T-helper 22 cell (primary cell): ENCODE measurements around the gene PTPRA.

Source experiments
- DNase-seq: peaks from one replicate; pipeline ENCODE4 v3.0.0-alpha.2; 2020; ENCODE audit warnings: low read depth

Gene PTPRA

DNA sequence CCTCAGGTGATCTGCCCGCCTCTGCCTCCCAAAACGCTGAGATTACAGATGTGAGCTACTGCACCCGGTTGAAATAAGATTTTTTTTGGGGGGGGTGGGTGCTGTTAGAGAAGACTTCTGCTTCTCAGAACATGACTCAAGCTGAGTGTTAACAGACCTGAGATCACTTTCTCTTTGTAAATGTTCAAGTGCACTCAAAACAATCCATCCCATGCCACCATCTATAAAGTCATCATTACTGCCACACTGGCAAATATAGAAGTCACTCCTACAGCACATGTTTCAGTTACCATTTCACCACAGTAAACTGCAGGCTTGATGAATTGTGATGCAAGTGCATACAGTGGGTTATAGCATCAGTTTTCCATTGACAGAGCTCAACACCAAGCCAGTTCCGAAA is 23.8 kb upstream of the PTPRA start:
- no peak for DNase-seq

- DNase-seq = no peak
These were observed 22.2 kb upstream of the PTPRA start for GRCh38 chr20:2851086-2851485.

GRCh38 chr20:2858591-2858990 is 14.7 kb upstream of the PTPRA start:
- no peak for DNase-seq

DNA sequence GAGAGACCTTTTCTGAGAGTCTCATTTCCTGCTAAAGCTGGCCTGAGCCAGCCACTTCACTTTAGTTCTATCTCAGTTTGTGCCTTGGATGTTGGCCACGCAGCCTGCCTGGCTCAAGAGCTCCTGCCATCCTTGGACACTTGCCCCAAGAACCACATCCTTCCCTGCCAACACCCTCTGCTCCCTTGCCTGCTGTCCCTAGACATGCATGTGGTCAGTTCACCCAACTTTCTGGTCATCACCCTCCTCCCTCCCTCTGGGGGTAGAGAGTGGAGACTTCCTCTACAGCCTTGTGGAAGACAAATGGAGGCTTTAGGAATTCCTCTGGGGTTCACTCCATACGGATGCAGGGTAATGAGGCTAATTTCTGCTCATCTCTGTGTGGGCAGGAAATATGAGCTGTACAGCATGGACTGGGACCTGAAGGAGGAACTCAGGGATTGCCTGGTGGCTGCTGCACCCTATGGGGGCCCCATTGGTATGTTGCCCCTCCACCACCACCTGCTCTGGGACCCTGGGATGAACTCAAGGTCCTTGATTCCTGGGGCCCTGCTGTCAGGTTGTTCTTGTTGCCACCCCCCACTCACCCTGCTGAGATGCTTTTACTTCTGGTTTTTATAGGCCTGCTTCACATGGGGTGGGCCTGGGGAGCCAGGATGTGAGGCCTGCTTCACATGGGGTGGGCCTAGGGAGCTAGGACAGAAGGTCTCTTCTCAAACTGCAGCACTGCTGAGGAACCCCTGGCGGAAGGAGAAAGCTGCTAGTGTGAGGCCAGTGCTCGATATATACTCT is 13.8 kb upstream of the PTPRA start:
- no peak for DNase-seq

GRCh38 chr20:2864626-2865025 is 8.7 kb upstream of the PTPRA start:
- no peak for DNase-seq

- DNase-seq = no peak
These were observed 8.2 kb upstream of the PTPRA start for GRCh38 chr20:2865101-2865500.

- DNase-seq = no peak
These were observed 7.7 kb upstream of the PTPRA start for GRCh38 chr20:2865630-2866029.

- DNase-seq = no peak
These were observed 7.0 kb upstream of the PTPRA start for GRCh38 chr20:2866236-2866635.

- no peak for DNase-seq
These were observed 6.0 kb upstream of the PTPRA start for GRCh38 chr20:2867081-2867864.

GRCh38 chr20:2869381-2869780 is 3.9 kb upstream of the PTPRA start:
- DNase-seq = no peak

DNA sequence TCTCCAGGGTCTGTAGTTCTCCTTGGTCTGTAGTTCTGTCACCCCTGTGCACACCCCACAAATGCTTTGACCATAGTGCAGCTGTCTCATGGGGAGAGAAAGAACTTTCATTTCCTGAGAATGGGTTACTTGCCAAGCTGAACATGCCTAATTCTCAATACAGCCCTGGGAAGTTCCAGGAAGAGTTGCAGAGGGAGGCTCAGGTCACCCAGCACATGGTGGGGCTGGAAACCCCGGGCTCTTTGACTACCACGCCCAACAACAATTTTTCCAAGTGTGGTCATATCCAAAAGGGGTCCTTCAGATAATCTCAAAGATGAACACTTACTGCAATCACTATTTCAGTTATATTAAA is 2.2 kb upstream of the PTPRA start:
- no peak for DNase-seq

GRCh38 chr20:2871661-2872458 is 1.4 kb upstream of the PTPRA start:
- no peak for DNase-seq

- DNase-seq = peak; percentile 57
These were observed 747 bp upstream of the PTPRA start for GRCh38 chr20:2872459-2873009.

DNA sequence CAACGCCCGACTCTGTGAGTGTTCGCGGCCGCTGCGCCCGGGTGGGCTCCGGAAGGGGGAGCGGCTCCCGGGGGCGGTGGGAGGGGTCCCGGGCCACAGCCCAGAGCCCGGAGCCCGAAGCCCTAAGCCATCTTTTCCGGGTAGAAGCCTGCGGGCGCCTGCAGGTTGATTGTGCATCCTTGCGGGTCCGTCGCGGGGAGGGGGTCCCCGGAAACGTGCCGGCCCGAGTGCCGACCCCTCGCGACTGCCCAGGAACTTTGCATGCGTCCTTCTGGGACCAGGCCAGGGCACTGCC is 413 bp downstream of the PTPRA start:
- peak; percentile 61 for DNase-seq

GRCh38 chr20:2874456-2874855 is 1.2 kb downstream of the PTPRA start:
- no peak for DNase-seq

DNA sequence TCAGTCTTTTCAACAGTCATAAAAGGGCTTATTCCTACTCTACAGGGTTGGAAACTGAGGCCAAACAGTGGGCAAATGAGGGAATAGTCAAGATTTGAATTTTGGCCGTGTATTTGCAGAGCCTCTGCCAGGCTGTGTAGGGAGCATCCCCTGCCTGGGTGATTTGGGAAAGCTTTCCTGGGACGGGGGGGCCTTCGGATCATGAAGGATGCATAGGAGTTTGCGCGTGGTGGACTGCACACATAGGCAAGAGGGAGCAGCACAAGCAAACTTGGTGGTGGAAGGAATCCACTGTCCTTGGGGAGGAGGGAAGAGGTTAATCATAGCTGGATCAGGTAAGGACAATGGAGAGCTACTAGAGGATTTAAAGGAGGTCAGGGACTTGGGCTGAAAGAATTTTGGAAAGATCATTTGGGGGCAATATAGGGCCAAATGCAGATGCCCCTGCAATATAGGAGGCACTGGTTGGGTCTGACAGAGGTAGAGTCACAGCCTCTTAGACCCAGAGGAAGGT is 2.5 kb downstream of the PTPRA start:
- DNase-seq = no peak

GRCh38 chr20:2878515-2878914 is 5.2 kb downstream of the PTPRA start:
- no peak for DNase-seq

DNA sequence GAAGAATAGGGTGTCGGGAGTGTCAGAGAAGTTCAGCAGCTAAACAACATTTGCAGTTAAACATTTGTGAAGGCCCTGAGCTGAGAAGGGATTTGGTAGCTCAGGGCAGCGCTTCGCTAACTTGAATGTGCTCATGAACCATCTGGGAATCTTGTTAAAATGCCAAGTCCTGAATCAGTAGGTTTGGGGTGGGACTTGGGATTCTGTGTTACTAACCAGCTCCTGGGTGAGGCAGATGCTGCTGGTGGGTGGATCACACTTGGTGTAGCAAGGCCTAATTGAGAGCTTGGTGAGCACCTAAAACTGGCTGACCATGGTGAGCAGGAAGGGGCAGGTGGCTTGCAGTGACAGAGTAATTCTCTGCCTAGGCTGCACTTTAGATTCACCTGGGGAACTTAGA is 5.9 kb downstream of the PTPRA start:
- DNase-seq = no peak

DNA sequence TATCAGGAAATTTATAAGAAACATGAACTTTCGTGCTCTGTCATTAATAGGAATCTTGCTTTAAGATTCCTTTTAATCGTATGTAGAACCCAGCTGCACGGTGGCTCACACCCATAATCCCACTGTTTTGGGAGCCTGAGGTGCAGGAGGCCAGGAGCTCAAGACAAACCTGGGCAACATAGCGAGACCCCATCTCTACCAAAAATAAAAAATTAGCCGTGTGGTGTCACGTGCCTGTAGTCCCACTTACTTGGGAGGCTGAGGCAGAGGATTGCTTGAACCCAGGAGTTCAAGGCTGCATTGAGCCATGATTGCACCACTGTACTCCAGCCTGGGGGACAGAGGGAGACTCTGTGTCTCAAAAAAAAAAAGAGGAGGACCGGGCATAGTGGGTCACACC is 7.4 kb downstream of the PTPRA start:
- DNase-seq = no peak

DNA sequence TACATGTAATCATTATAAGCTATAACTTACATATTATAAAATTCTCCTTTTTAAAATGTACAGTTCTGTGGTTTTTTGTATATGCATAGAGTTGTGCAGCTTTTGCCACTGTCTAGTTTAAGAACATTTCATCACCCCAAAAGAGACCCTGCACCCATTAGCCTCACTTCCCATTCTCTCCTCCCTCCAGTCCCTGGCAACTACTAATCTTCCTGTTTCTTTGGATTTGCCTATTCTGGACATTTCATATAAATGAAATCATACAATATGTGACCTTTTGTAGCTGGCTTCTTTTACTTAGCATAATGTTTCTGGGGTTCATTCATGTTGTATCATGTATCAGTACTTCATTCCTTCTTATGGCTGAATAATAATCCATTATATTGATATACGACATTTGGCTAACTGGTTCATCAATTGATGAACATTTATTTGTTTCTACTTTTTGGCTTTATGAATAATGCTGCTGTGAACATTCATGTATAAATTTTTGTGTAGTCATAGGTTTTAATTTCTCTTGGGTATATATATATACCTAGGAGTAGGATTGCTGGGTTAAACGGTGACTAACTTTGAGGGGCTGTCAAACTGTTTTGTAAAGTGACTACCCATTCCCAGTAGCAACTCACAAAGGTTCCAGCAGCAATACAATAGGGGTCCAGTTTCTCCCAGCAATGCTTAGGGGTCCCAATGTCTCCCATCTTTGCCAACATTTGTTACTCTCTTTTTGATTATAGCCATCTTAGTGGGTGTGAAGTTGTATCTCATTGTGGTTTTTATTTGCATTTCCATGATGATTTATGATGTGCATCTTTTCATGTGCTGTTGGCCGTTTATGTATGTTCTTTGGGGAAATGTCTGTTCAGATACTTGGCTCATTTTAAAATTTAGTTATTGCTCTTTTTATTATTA is 10.7 kb downstream of the PTPRA start:
- no peak for DNase-seq

DNA sequence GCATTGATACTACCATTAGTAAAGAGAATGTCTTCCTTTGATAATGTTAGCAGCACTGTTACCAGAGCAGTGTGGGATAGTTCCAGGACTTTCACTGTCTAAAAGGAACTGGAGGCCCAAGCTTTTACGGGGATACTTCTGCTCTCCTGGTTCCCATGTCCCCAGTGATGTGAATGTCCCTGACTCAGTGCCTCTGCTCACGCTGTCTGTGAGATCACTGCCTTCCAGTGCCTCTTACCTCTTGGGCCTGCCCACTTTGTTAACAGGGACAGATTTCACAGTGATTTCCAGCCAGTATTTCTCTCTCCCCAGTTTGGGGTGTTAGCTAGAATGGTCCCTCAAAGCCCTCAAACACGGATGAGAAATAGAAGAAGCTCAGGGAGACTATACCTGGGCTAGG is 14.4 kb downstream of the PTPRA start:
- DNase-seq = no peak
